IPS-18a (cell line): ENCODE data around the gene DLG2.

Experiments
- H3K27ac ChIP-seq: one replicate; pipeline ENCODE4 v1.5.1; 2013; ENCODE audit warnings: low read length
- H3K27me3 ChIP-seq: one replicate; pipeline ENCODE4 v1.6.1; 2013; ENCODE audit warnings: mild to moderate bottlenecking, low read length; ENCODE audit not compliant: control insufficient read depth, insufficient read depth
- H3K36me3 ChIP-seq: one replicate; pipeline ENCODE4 v1.6.1; 2013; ENCODE audit warnings: low read depth, low read length; ENCODE audit not compliant: control insufficient read depth
- H3K4me1 ChIP-seq: one replicate; pipeline ENCODE4 v1.6.1; 2013; ENCODE audit warnings: low read depth, low read length; ENCODE audit not compliant: control insufficient read depth
- H3K4me3 ChIP-seq: one replicate; pipeline ENCODE4 v1.5.1; 2013; ENCODE audit warnings: low read length
- H3K9ac ChIP-seq: one replicate; pipeline ENCODE4 v1.6.1; 2013; ENCODE audit warnings: mild to moderate bottlenecking, low read length, moderate library complexity
- H3K9me3 ChIP-seq: one replicate; pipeline ENCODE4 v1.6.1; 2013; ENCODE audit warnings: low read depth, low read length; ENCODE audit not compliant: control insufficient read depth

The DLG2 gene

GRCh38 chr11:84034484-84034883 lies 1592.7 kb downstream of the DLG2 start:
- H3K4me3 ChIP-seq, result no peak overlapping the region
- H3K36me3 ChIP-seq, result no peaks in the 10 kb centered on the region
- no peak overlapping the region for H3K27ac ChIP-seq

GRCh38 chr11:84024266-84024665 lies 1602.9 kb downstream of the DLG2 start:
- no peak overlapping the region for H3K9ac ChIP-seq
- no peak overlapping the region for H3K4me3 ChIP-seq
- H3K9me3 ChIP-seq, result no peaks in the 10 kb centered on the region
- H3K4me1 ChIP-seq, result peaks cover 21% of the 10 kb centered on the region
- H3K27me3 ChIP-seq, result no peaks in the 10 kb centered on the region
- H3K36me3 ChIP-seq, result no peaks in the 10 kb centered on the region
- no peak overlapping the region for H3K27ac ChIP-seq

More at GRCh38 chr11:84034484-84034883, 1592.7 kb downstream of the DLG2 start:
- Histone ChIP-seq H3K4me1 (no peaks in the 10 kb centered on the region), H3K9ac (no peak overlapping the region), H3K27me3 (no peaks in the 10 kb centered on the region), H3K9me3 (no peaks in the 10 kb centered on the region)

GRCh38 chr11:84022695-84023094 lies 1604.4 kb downstream of the DLG2 start:
- H3K4me3 ChIP-seq, result no peak overlapping the region
- H3K27me3 ChIP-seq, result no peaks in the 10 kb centered on the region
- peak overlapping the region; percentile 42 for H3K9ac ChIP-seq
- peaks cover 21% of the 10 kb centered on the region for H3K4me1 ChIP-seq
- no peaks in the 10 kb centered on the region for H3K36me3 ChIP-seq
- peak overlapping the region; percentile 30 for H3K27ac ChIP-seq
- H3K9me3 ChIP-seq, result no peaks in the 10 kb centered on the region

GRCh38 chr11:84022201-84022600 lies 1604.9 kb downstream of the DLG2 start:
- Histone ChIP-seq H3K9ac (peak overlapping the region; percentile 42), H3K4me1 (peaks cover 21% of the 10 kb centered on the region), H3K9me3 (no peaks in the 10 kb centered on the region), H3K36me3 (no peaks in the 10 kb centered on the region), H3K27me3 (no peaks in the 10 kb centered on the region), H3K4me3 (peak overlapping the region; percentile 30), H3K27ac (peak overlapping the region; percentile 30)

- no peaks in the 10 kb centered on the region for H3K36me3 ChIP-seq
- H3K4me3 ChIP-seq, result no peak overlapping the region
- no peaks in the 10 kb centered on the region for H3K9me3 ChIP-seq
- H3K27me3 ChIP-seq, result no peaks in the 10 kb centered on the region
- no peak overlapping the region for H3K9ac ChIP-seq
- H3K27ac ChIP-seq, result no peak overlapping the region
- H3K4me1 ChIP-seq, result peaks cover 21% of the 10 kb centered on the region
Observed at GRCh38 chr11:84021291-84021690, 1605.9 kb downstream of the DLG2 start.

- Histone ChIP-seq H3K27ac (no peak overlapping the region), H3K9ac (no peak overlapping the region)
Observed at GRCh38 chr11:84019571-84020194, 1607.5 kb downstream of the DLG2 start.

GRCh38 chr11:84014539-84014938 lies 1612.6 kb downstream of the DLG2 start:
- no peaks in the 10 kb centered on the region for H3K36me3 ChIP-seq

More at GRCh38 chr11:84019571-84020194, 1607.5 kb downstream of the DLG2 start:
- Histone ChIP-seq H3K9me3 (no peaks in the 10 kb centered on the region), H3K4me3 (no peak overlapping the region), H3K27me3 (no peaks in the 10 kb centered on the region), H3K36me3 (no peaks in the 10 kb centered on the region), H3K4me1 (peaks cover 21% of the 10 kb centered on the region)

GRCh38 chr11:84012171-84012826 lies 1614.8 kb downstream of the DLG2 start:
- Histone ChIP-seq H3K27ac (no peak overlapping the region), H3K4me1 (no peaks in the 10 kb centered on the region), H3K9ac (no peak overlapping the region), H3K36me3 (no peaks in the 10 kb centered on the region), H3K9me3 (no peaks in the 10 kb centered on the region), H3K4me3 (no peak overlapping the region), H3K27me3 (no peaks in the 10 kb centered on the region)

More at GRCh38 chr11:84014539-84014938, 1612.6 kb downstream of the DLG2 start:
- no peaks in the 10 kb centered on the region for H3K27me3 ChIP-seq
- no peaks in the 10 kb centered on the region for H3K9me3 ChIP-seq
- no peak overlapping the region for H3K4me3 ChIP-seq
- no peaks in the 10 kb centered on the region for H3K4me1 ChIP-seq
- no peak overlapping the region for H3K9ac ChIP-seq
- H3K27ac ChIP-seq, result no peak overlapping the region

- no peak overlapping the region for H3K9ac ChIP-seq
- no peaks in the 10 kb centered on the region for H3K4me1 ChIP-seq
- H3K4me3 ChIP-seq, result no peak overlapping the region
- H3K36me3 ChIP-seq, result no peaks in the 10 kb centered on the region
- peaks cover 23% of the 10 kb centered on the region for H3K9me3 ChIP-seq
- no peaks in the 10 kb centered on the region for H3K27me3 ChIP-seq
- no peak overlapping the region for H3K27ac ChIP-seq
Observed at GRCh38 chr11:84003181-84003580, 1624.0 kb downstream of the DLG2 start.

GRCh38 chr11:83998921-83999320 lies 1628.2 kb downstream of the DLG2 start:
- H3K27me3 ChIP-seq, result no peaks in the 10 kb centered on the region
- H3K36me3 ChIP-seq, result no peaks in the 10 kb centered on the region
- no peak overlapping the region for H3K27ac ChIP-seq
- no peak overlapping the region for H3K9ac ChIP-seq
- peaks cover 18% of the 10 kb centered on the region for H3K9me3 ChIP-seq
- H3K4me1 ChIP-seq, result no peaks in the 10 kb centered on the region
- H3K4me3 ChIP-seq, result no peak overlapping the region

- Histone ChIP-seq H3K27me3 (no peaks in the 10 kb centered on the region), H3K4me3 (no peak overlapping the region), H3K36me3 (no peaks in the 10 kb centered on the region), H3K9ac (no peak overlapping the region), H3K27ac (no peak overlapping the region), H3K4me1 (no peaks in the 10 kb centered on the region), H3K9me3 (no peaks in the 10 kb centered on the region)
Observed at GRCh38 chr11:83990160-83990733, 1636.9 kb downstream of the DLG2 start.
